GM18517 (cell line): ENCODE data around the gene CASP8AP2.
"Not testable (repeated sequence)": the region's sequence is repeated elsewhere in the genome, so short reads cannot be mapped to it uniquely, and the experiment has no call there.

Experiments used
- ATAC-seq: cut with Tn5 transposase; IDR thresholded peaks from one replicate; pipeline ENCODE4 v1.9.1; 2021; ENCODE audit warnings: mild to moderate bottlenecking, moderate library complexity; ENCODE audit not compliant: unreplicated experiment

Gene CASP8AP2

GRCh38 chr6:89829472-89830169 lies at the start of gene CASP8AP2:
CASP8AP2 (plus strand) TSS chr6:89829880.
- peak; percentile 97 for ATAC-seq

- no peak for ATAC-seq
Observed at GRCh38 chr6:89781070-89782034, 48.3 kb upstream of the CASP8AP2 start.

- no peak for ATAC-seq
Observed at GRCh38 chr6:89782222-89782621, 47.5 kb upstream of the CASP8AP2 start.

GRCh38 chr6:89783293-89783692 lies 46.4 kb upstream of the CASP8AP2 start:
- not testable (repeated sequence) for ATAC-seq

GRCh38 chr6:89784838-89785237 lies 44.8 kb upstream of the CASP8AP2 start:
- no peak for ATAC-seq

- ATAC-seq, result no peak
Observed at GRCh38 chr6:89786970-89787369, 42.7 kb upstream of the CASP8AP2 start.

- no peak for ATAC-seq
Observed at GRCh38 chr6:89787660-89788328, 41.9 kb upstream of the CASP8AP2 start.

GRCh38 chr6:89789980-89790379 lies 39.7 kb upstream of the CASP8AP2 start:
- no peak for ATAC-seq

GRCh38 chr6:89790403-89790802 lies 39.3 kb upstream of the CASP8AP2 start:
- ATAC-seq, result no peak

- peak; percentile 84 for ATAC-seq
Observed at GRCh38 chr6:89792881-89793280, 36.8 kb upstream of the CASP8AP2 start.

GRCh38 chr6:89793586-89793985 lies 36.1 kb upstream of the CASP8AP2 start:
- ATAC-seq, result no peak

GRCh38 chr6:89794324-89794723 lies 35.4 kb upstream of the CASP8AP2 start:
- no peak for ATAC-seq

- no peak for ATAC-seq
Observed at GRCh38 chr6:89797317-89797716, 32.4 kb upstream of the CASP8AP2 start.

GRCh38 chr6:89799096-89799495 lies 30.6 kb upstream of the CASP8AP2 start:
- no peak for ATAC-seq

GRCh38 chr6:89799756-89800155 lies 29.9 kb upstream of the CASP8AP2 start:
- ATAC-seq, result no peak

GRCh38 chr6:89803271-89803670 lies 26.4 kb upstream of the CASP8AP2 start:
- no peak for ATAC-seq

GRCh38 chr6:89805814-89806371 lies 23.8 kb upstream of the CASP8AP2 start:
- ATAC-seq, result no peak

- no peak for ATAC-seq
Observed at GRCh38 chr6:89807581-89807980, 22.1 kb upstream of the CASP8AP2 start.

- ATAC-seq, result not testable (repeated sequence)
Observed at GRCh38 chr6:89813422-89813821, 16.3 kb upstream of the CASP8AP2 start.

GRCh38 chr6:89817481-89817880 lies 12.2 kb upstream of the CASP8AP2 start:
- ATAC-seq, result no peak

GRCh38 chr6:89818977-89819335 lies 10.7 kb upstream of the CASP8AP2 start:
- peak; percentile 23 for ATAC-seq
